ENCODE data around the gene LSM7. TPM values are rescaled to one million over a fixed set of nuclear protein-coding genes. Genes with fewer than 3 reads are reported as not detected.

The LSM7 gene
- total RNA-seq, 4 donors from 2014 or later, result 70.0 to 109 (median 77.5) TPM

DNA sequence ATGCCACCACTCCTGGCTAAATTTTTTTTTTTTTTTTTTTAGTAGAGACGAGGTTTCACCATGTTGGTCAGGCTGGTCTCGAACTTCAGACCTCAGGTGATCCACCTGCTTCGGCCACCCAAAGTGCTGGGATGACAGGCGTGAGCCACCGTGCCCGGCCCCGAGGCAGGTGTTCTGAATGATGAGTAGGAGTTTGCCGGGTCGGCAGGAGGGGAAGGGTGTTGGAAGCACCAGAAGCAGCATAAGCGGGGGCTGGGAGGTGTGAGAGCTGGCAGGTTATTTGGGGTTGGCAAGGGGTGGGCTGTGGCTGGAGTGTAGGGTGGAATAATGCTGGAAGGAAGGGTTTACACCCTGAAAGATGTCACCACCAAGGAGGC lies 1.9 kb upstream of the LSM7 start:
- H3K4me3 ChIP-seq, result peak overlapping the region in 2 of 4 donors; percentile 32 to 84
- in situ Hi-C loops (cut with MboI; ENCODE audit: low sequenced_read_pairs in 4 of 4) (no loop called here), intact Hi-C loops (cut with DNase I; ENCODE audit: low total_unique reads) (loop anchor here (5.0 kb wide), 1 partner anchor 117 kb away; no protein-coding TSS in a partner anchor)
- H3K4me1 ChIP-seq, result peaks cover 58 to 60% of the 10 kb centered on the region in 2 donors
- no peaks in the 10 kb centered on the region for H3K27me3 ChIP-seq
- H3K36me3 ChIP-seq, result no peaks in the 10 kb centered on the region
- no peak for TF ChIP-seq POLR2A (IDR thresholded peaks at IDR 0.05)
- TF ChIP-seq, protein P1, sequence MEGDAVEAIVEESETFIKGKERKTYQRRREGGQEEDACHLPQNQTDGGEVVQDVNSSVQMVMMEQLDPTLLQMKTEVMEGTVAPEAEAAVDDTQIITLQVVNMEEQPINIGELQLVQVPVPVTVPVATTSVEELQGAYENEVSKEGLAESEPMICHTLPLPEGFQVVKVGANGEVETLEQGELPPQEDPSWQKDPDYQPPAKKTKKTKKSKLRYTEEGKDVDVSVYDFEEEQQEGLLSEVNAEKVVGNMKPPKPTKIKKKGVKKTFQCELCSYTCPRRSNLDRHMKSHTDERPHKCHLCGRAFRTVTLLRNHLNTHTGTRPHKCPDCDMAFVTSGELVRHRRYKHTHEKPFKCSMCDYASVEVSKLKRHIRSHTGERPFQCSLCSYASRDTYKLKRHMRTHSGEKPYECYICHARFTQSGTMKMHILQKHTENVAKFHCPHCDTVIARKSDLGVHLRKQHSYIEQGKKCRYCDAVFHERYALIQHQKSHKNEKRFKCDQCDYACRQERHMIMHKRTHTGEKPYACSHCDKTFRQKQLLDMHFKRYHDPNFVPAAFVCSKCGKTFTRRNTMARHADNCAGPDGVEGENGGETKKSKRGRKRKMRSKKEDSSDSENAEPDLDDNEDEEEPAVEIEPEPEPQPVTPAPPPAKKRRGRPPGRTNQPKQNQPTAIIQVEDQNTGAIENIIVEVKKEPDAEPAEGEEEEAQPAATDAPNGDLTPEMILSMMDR (IDR thresholded peaks at IDR 0.05 in 4 of 5, conservative IDR thresholded peaks at IDR 0.05 in 1 of 5), result no peak
- no peak for DNase-seq
- ATAC-seq, result no peak
- no peaks in the 10 kb centered on the region for H3K9me3 ChIP-seq
- H3K27ac ChIP-seq, result peak overlapping the region; percentile 81 to 96 (median 91)

DNA sequence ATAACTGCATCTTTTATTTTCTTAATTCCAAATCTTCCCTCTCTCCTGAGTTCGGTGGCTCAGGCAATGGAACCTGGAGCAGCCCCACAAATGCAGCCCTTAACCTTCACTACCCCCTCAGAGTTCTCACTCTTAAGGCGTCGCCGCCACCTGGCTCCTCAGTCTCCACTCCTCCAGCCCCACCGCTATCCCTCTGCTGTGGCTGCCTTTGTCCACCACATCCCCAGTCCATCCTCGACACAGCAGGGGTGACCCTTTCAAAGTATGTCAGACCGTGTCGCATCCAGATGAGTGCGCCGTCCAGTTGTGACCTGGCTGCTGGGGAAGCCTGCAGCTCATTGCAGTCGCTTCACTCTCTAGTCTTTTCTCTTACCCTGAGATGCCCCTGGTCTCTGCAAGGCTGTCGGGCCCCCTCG lies 1.1 kb upstream of the LSM7 start:
- DNase-seq, result no peak
- intact Hi-C loops (cut with DNase I; ENCODE audit: low total_unique reads), result loop anchor here (5.0 kb wide), 1 partner anchor 57 kb away; no protein-coding TSS in a partner anchor
- H3K36me3 ChIP-seq, result peaks cover 0 to 6% of the 10 kb centered on the region in 2 donors
- TF ChIP-seq, protein P1 (IDR thresholded peaks at IDR 0.05 in 4 of 5, conservative IDR thresholded peaks at IDR 0.05 in 1 of 5), result no peak
- no peak for TF ChIP-seq POLR2A (IDR thresholded peaks at IDR 0.05)
- peak overlapping the region; percentile 73 to 84 (median 78) for H3K4me3 ChIP-seq
- peak overlapping the region; percentile 81 to 96 (median 91) for H3K27ac ChIP-seq
- H3K4me1 ChIP-seq, result peaks cover 58 to 60% of the 10 kb centered on the region in 2 donors
- in situ Hi-C loops (cut with MboI; ENCODE audit: low sequenced_read_pairs in 4 of 4), result loop anchor here in 1 of 4 donors (10.0 kb wide), 1 partner anchor 175 kb away; the partner anchor contains the start of gene AP3D1
- ATAC-seq, result no peak
- no peaks in the 10 kb centered on the region for H3K27me3 ChIP-seq
- no peaks in the 10 kb centered on the region for H3K9me3 ChIP-seq

DNA sequence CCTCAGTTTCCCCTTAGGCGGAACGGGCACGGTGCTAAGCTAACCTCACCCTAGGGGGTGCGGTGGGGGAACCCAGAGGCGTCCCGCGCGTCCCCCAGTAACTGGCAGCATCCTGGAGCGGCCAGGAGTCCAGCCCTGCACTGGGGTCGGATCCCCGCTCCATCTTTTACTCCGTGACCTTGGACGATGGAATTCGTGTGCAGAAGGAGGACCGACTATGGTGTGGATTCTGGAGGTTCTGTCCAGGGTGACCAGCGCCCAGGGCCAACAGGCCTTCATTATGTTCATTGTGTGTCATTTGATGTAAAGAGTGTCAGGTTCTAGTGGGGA lies 728 bp upstream of the LSM7 start:
- intact Hi-C loops (cut with DNase I; ENCODE audit: low total_unique reads) (loop anchor here (5.0 kb wide), 1 partner anchor 57 kb away; no protein-coding TSS in a partner anchor), in situ Hi-C loops (cut with MboI; ENCODE audit: low sequenced_read_pairs in 4 of 4) (loop anchor here in 1 of 4 donors (10.0 kb wide), 1 partner anchor 174 kb away; the partner anchor contains the start of gene AP3D1)
- TF ChIP-seq POLR2A (IDR thresholded peaks at IDR 0.05), result no peak
- TF ChIP-seq, protein P1 (IDR thresholded peaks at IDR 0.05 in 4 of 5, conservative IDR thresholded peaks at IDR 0.05 in 1 of 5), result no peak
- peaks cover 58 to 59% of the 10 kb centered on the region in 2 donors for H3K4me1 ChIP-seq
- H3K36me3 ChIP-seq, result peaks cover 0 to 9% of the 10 kb centered on the region in 2 donors
- peak overlapping the region; percentile 73 to 84 (median 78) for H3K4me3 ChIP-seq
- H3K27me3 ChIP-seq, result no peaks in the 10 kb centered on the region
- ATAC-seq (no peak), DNase-seq (no peak)
- no peaks in the 10 kb centered on the region for H3K9me3 ChIP-seq
- H3K27ac ChIP-seq, result peak overlapping the region; percentile 81 to 96 (median 91)

DNA sequence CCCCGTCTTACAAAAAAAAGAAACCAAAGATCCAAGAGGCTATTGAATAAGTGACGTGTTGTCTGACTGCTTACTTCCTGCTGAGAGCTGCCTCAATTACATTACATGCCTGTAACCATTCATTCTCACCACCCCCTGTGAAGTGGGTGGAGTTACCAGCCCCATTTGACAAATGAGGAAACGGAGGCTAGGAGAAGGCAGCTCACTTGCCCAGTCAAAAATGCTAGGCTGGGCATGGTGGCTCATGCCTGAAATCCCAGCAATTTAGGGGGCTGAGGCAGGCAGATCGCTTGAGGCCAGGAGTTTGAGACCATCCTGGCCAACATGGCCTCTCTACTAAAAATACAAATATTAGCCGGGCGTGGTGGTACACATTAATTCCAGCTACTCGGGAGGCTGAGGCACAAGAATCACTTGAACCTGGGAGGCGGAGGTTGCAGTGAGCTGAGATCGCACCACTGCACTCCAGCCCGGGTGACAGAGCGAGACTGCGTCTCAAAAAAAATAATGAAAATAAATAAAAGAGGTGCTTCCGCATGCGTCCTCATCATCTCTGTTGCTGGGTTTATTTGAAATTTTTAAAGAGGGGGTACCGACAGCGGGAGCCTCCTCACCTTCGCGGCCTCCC lies 499 bp downstream of the LSM7 start:
- intact Hi-C loops (cut with DNase I; ENCODE audit: low total_unique reads) (loop anchor here (5.0 kb wide), 1 partner anchor 56 kb away; no protein-coding TSS in a partner anchor), in situ Hi-C loops (cut with MboI; ENCODE audit: low sequenced_read_pairs in 4 of 4) (loop anchor here in 1 of 4 donors (10.0 kb wide), 1 partner anchor 173 kb away; the partner anchor contains the start of gene AP3D1)
- no peak for DNase-seq
- no peak for ATAC-seq
- no peaks in the 10 kb centered on the region for H3K27me3 ChIP-seq
- no peaks in the 10 kb centered on the region for H3K9me3 ChIP-seq
- H3K36me3 ChIP-seq, result peaks cover 0 to 20% of the 10 kb centered on the region in 2 donors
- TF ChIP-seq POLR2A (IDR thresholded peaks at IDR 0.05), result no peak
- TF ChIP-seq, protein P1 (IDR thresholded peaks at IDR 0.05 in 4 of 5, conservative IDR thresholded peaks at IDR 0.05 in 1 of 5), result no peak
- peaks cover 50% of the 10 kb centered on the region in 2 donors for H3K4me1 ChIP-seq
- H3K4me3 ChIP-seq, result peak overlapping the region; percentile 73 to 84 (median 78)
- H3K27ac ChIP-seq, result peak overlapping the region; percentile 81 to 96 (median 91)
